HL-60 (cell line): ENCODE data around the gene SORBS2.

ENCODE experiments used
- DNase-seq, 2 experiments: peaks; one replicate each; pipeline ENCODE4 v3.0.0-alpha.2; 2010 to 2020; ENCODE audit warnings: low read depth in 1 of 2, low spot score in 1 of 2
- H3K27ac ChIP-seq: fragments of 250-450 bp; sonication (Bioruptor Pico); replicated peaks from 2 replicates; pipeline ENCODE4 v1.5.1; 2020; ENCODE audit warnings: mild to moderate bottlenecking, moderate library complexity
- H3K27me3 ChIP-seq: fragments of 250-450 bp; sonication (Bioruptor Pico); 2 replicates; pipeline ENCODE4 v1.5.1; 2021; ENCODE audit warnings: mild to moderate bottlenecking, moderate library complexity; ENCODE audit not compliant: insufficient read depth, poor library complexity, severe bottlenecking
- H3K4me3 ChIP-seq: replicated peaks from 2 replicates; pipeline ENCODE4 v1.5.1; 2011; ENCODE audit warnings: mild to moderate bottlenecking, control low read depth, low read length; ENCODE audit not compliant: insufficient read depth
- GABPA ChIP-seq: IDR thresholded peaks from 2 replicates; pipeline ENCODE4 v1.6.1; 2012; ENCODE audit warnings: low read depth
- POLR2AphosphoS5 ChIP-seq: IDR thresholded peaks from 2 replicates; pipeline ENCODE4 v1.6.1; 2012; ENCODE audit warnings: low read depth
- SPI1 ChIP-seq: IDR thresholded peaks from 2 replicates; pipeline ENCODE4 v1.6.1; 2012; ENCODE audit warnings: low read depth, mild to moderate bottlenecking, borderline replicate concordance
- TF ChIP-seq, protein P1 (sequence below): IDR thresholded peaks from 2 replicates; pipeline ENCODE4 v1.6.1; 2012; ENCODE audit warnings: low read depth; ENCODE audit not compliant: insufficient replicate concordance
- TF ChIP-seq, protein P2 (sequence below): IDR thresholded peaks from one replicate; pipeline ENCODE4 v1.5.1; 2011; ENCODE audit warnings: low read length, control low read depth, inconsistent platforms; ENCODE audit not compliant: insufficient read depth

The SORBS2 gene

DNA sequence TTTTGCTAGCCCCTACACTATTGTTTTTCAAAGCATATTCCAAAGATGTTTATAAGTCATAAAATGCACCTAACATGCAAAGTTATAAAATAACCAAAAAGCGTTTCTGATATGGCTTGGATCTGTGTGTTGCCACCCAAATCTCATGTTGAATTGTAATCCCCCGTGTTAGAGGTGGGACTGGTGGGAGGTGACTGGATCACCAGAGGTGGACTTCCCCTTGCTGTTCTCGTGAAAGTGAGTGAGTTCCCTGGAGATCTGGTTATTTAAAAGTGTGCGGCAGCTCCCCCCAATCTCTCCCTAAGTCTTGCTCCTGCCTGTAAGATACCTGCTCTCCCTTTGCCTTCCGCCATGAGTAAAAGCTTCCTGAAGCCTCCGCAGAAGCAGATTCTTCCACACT lies 22.8 kb upstream of the SORBS2 start:
- no peak for DNase-seq
- H3K27me3 ChIP-seq = no peaks in the 10 kb centered on the region
- no peak overlapping the region for H3K4me3 ChIP-seq
- no peak overlapping the region for H3K27ac ChIP-seq
- TF ChIP-seq SPI1 (no peak), POLR2AphosphoS5 (no peak)

DNA sequence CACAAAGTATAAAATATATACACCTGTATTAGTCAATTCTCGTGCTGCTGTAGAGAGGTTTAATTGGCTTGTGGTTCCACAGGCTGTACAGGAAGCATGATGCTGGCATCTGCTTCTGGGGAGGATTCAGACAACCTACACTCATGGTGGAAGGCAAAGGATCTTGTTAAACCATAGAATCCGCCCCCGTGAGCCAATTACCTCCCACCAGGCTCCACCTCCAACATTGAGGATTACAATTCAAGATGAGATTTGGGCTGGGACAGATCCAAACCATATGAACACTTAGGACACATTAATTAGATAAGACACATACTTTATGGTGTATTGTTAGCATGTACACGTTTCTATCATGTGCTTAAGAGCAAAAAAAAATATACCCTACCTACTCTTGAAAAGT lies 22.1 kb upstream of the SORBS2 start:
- TF ChIP-seq SPI1 (no peak), GABPA (no peak), POLR2AphosphoS5 (no peak)
- TF ChIP-seq, protein P1, sequence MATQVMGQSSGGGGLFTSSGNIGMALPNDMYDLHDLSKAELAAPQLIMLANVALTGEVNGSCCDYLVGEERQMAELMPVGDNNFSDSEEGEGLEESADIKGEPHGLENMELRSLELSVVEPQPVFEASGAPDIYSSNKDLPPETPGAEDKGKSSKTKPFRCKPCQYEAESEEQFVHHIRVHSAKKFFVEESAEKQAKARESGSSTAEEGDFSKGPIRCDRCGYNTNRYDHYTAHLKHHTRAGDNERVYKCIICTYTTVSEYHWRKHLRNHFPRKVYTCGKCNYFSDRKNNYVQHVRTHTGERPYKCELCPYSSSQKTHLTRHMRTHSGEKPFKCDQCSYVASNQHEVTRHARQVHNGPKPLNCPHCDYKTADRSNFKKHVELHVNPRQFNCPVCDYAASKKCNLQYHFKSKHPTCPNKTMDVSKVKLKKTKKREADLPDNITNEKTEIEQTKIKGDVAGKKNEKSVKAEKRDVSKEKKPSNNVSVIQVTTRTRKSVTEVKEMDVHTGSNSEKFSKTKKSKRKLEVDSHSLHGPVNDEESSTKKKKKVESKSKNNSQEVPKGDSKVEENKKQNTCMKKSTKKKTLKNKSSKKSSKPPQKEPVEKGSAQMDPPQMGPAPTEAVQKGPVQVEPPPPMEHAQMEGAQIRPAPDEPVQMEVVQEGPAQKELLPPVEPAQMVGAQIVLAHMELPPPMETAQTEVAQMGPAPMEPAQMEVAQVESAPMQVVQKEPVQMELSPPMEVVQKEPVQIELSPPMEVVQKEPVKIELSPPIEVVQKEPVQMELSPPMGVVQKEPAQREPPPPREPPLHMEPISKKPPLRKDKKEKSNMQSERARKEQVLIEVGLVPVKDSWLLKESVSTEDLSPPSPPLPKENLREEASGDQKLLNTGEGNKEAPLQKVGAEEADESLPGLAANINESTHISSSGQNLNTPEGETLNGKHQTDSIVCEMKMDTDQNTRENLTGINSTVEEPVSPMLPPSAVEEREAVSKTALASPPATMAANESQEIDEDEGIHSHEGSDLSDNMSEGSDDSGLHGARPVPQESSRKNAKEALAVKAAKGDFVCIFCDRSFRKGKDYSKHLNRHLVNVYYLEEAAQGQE = no peak
- TF ChIP-seq, protein P2, sequence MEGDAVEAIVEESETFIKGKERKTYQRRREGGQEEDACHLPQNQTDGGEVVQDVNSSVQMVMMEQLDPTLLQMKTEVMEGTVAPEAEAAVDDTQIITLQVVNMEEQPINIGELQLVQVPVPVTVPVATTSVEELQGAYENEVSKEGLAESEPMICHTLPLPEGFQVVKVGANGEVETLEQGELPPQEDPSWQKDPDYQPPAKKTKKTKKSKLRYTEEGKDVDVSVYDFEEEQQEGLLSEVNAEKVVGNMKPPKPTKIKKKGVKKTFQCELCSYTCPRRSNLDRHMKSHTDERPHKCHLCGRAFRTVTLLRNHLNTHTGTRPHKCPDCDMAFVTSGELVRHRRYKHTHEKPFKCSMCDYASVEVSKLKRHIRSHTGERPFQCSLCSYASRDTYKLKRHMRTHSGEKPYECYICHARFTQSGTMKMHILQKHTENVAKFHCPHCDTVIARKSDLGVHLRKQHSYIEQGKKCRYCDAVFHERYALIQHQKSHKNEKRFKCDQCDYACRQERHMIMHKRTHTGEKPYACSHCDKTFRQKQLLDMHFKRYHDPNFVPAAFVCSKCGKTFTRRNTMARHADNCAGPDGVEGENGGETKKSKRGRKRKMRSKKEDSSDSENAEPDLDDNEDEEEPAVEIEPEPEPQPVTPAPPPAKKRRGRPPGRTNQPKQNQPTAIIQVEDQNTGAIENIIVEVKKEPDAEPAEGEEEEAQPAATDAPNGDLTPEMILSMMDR = no peak
- Histone ChIP-seq H3K4me3 (no peak overlapping the region), H3K27ac (no peak overlapping the region), H3K27me3 (no peaks in the 10 kb centered on the region)
- no peak for DNase-seq

- no peak overlapping the region for H3K4me3 ChIP-seq
- no peak overlapping the region for H3K27ac ChIP-seq
- no peaks in the 10 kb centered on the region for H3K27me3 ChIP-seq
- no peak for TF ChIP-seq GABPA
- TF ChIP-seq POLR2AphosphoS5 = no peak
- no peak for TF ChIP-seq SPI1
- TF ChIP-seq, protein P2 = no peak
- TF ChIP-seq, protein P1 = no peak
- no peak for DNase-seq
Measured at GRCh38 chr4:185833055-185833598, 21.1 kb upstream of the SORBS2 start.

DNA sequence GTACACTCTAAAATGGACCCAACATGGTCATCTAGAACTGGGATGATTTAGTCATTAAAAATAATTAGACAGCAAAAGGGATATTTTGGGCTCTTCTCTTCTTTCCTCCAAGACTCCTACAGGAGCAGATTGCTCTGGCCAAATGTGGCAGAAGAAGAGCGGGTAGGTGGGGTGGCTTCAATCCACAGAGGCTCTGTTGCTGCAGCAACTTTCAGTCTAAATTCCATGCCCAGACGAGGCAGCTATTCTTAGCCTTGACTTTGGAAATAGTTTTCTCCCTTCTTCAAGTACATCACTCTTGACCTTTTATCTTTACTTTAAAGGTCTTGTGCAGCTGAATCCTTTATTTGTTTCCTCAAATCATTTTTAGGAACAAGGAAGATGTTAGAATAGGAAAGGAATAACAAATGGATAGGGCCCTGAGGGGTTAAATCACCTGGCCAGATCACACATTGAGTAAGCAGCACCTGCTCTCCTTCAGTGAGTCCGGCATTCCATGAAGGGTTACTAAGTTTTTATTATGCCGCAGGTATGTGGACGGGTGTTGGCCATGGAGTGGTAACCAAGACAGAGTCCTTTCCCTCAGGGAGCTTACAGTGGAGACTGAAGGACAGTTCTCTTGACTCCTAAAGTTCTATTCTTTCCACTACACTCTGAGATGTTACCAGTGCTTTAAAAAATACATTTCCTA lies 19.3 kb upstream of the SORBS2 start:
- Histone ChIP-seq H3K4me3 (no peak overlapping the region), H3K27me3 (no peaks in the 10 kb centered on the region), H3K27ac (no peak overlapping the region)
- TF ChIP-seq, protein P1 = no peak
- TF ChIP-seq SPI1 (no peak), GABPA (no peak), POLR2AphosphoS5 (no peak)
- TF ChIP-seq, protein P2 = no peak
- DNase-seq = no peak
